ENCODE results near the gene LRRC18.
A peak's percentile ranks its signal among the peaks of the same experiment; 100 is the strongest.

The LRRC18 gene

GRCh38 chr10:48939790-48940325, at the start of gene LRRC18:
Gene LRRC18 (minus strand): TSS chr10:48939840. CDS start chr10:48914155, 25,685 bp downstream.
- no peak for DNase-seq

- no peak for DNase-seq
These were observed 46.0 kb upstream of the LRRC18 start for GRCh38 chr10:48985621-48986158.

- no peak for DNase-seq
These were observed 44.2 kb upstream of the LRRC18 start for GRCh38 chr10:48983648-48984351.

GRCh38 chr10:48982584-48982983, 42.9 kb upstream of the LRRC18 start:
- no peak for DNase-seq

- peak; percentile 77 for DNase-seq
These were observed 41.8 kb upstream of the LRRC18 start for GRCh38 chr10:48981310-48981907.

- no peak for DNase-seq
These were observed 38.7 kb upstream of the LRRC18 start for GRCh38 chr10:48978318-48978717.

GRCh38 chr10:48976196-48976595, 36.6 kb upstream of the LRRC18 start:
- peak; percentile 54 for DNase-seq

GRCh38 chr10:48974510-48975156, 35.0 kb upstream of the LRRC18 start:
- peak; percentile 12 for DNase-seq

- DNase-seq, result no peak
These were observed 33.4 kb upstream of the LRRC18 start for GRCh38 chr10:48973065-48973464.

- no peak for DNase-seq
These were observed 31.0 kb upstream of the LRRC18 start for GRCh38 chr10:48970654-48971053.

GRCh38 chr10:48970046-48970445, 30.4 kb upstream of the LRRC18 start:
- DNase-seq, result no peak

GRCh38 chr10:48968036-48968435, 28.4 kb upstream of the LRRC18 start:
- DNase-seq, result no peak

- no peak for DNase-seq
These were observed 25.8 kb upstream of the LRRC18 start for GRCh38 chr10:48965460-48965859.

GRCh38 chr10:48964038-48964437, 24.4 kb upstream of the LRRC18 start:
- DNase-seq, result no peak

- DNase-seq, result no peak
These were observed 19.1 kb upstream of the LRRC18 start for GRCh38 chr10:48958598-48959190.

GRCh38 chr10:48957361-48958151, 17.9 kb upstream of the LRRC18 start:
- no peak for DNase-seq

GRCh38 chr10:48951707-48952106, 12.1 kb upstream of the LRRC18 start:
- no peak for DNase-seq

- DNase-seq, result no peak
These were observed 8.9 kb upstream of the LRRC18 start for GRCh38 chr10:48948470-48949037.

- no peak for DNase-seq
These were observed 8.2 kb upstream of the LRRC18 start for GRCh38 chr10:48947690-48948469.

GRCh38 chr10:48946891-48947500, 7.4 kb upstream of the LRRC18 start:
- DNase-seq, result no peak

- DNase-seq, result no peak
These were observed 6.7 kb upstream of the LRRC18 start for GRCh38 chr10:48946332-48946731.

Data from NCI-H146 (cell line).